ENCODE data around the gene BLOC1S4.
"Not testable (repeated sequence)": the region's sequence is repeated elsewhere in the genome, so short reads cannot be mapped to it uniquely, and the experiment has no call there.

Gene BLOC1S4, protein sequence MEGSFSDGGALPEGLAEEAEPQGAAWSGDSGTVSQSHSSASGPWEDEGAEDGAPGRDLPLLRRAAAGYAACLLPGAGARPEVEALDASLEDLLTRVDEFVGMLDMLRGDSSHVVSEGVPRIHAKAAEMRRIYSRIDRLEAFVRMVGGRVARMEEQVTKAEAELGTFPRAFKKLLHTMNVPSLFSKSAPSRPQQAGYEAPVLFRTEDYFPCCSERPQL

GRCh38 chr4:6716018-6716911, at the start of gene BLOC1S4:
TSS of gene BLOC1S4 (plus strand) at chr4:6716174. CDS start at chr4:6716210, 36 bp downstream.
- DNase-seq (ENCODE audit: low spot score), result peak; percentile 96
- in situ Hi-C loops (cut with MboI; ENCODE audit: low sequenced_read_pairs, unreplicated experiment), result loop anchor here (10.0 to 25.0 kb wide), 2 partner anchors 171 to 349 kb away; partner anchors contain the start of gene GRPEL1
- TF ChIP-seq, protein P1, sequence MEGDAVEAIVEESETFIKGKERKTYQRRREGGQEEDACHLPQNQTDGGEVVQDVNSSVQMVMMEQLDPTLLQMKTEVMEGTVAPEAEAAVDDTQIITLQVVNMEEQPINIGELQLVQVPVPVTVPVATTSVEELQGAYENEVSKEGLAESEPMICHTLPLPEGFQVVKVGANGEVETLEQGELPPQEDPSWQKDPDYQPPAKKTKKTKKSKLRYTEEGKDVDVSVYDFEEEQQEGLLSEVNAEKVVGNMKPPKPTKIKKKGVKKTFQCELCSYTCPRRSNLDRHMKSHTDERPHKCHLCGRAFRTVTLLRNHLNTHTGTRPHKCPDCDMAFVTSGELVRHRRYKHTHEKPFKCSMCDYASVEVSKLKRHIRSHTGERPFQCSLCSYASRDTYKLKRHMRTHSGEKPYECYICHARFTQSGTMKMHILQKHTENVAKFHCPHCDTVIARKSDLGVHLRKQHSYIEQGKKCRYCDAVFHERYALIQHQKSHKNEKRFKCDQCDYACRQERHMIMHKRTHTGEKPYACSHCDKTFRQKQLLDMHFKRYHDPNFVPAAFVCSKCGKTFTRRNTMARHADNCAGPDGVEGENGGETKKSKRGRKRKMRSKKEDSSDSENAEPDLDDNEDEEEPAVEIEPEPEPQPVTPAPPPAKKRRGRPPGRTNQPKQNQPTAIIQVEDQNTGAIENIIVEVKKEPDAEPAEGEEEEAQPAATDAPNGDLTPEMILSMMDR (IDR thresholded peaks at IDR 0.05; ENCODE audit: borderline replicate concordance, control extremely low read depth, extremely low read depth, insufficient read depth, missing control alignments), result no peak

GRCh38 chr4:6668391-6668790, 47.6 kb upstream of the BLOC1S4 start:
- in situ Hi-C loops (cut with MboI; ENCODE audit: low sequenced_read_pairs, unreplicated experiment), result no loop called here
- TF ChIP-seq, protein P1 (IDR thresholded peaks at IDR 0.05; ENCODE audit: borderline replicate concordance, control extremely low read depth, extremely low read depth, insufficient read depth, missing control alignments), result no peak
- DNase-seq (ENCODE audit: low spot score), result no peak

- TF ChIP-seq, protein P1 (IDR thresholded peaks at IDR 0.05; ENCODE audit: borderline replicate concordance, control extremely low read depth, extremely low read depth, insufficient read depth, missing control alignments), result no peak
- DNase-seq (ENCODE audit: low spot score), result no peak
- in situ Hi-C loops (cut with MboI; ENCODE audit: low sequenced_read_pairs, unreplicated experiment), result no loop called here
These were observed 44.3 kb upstream of the BLOC1S4 start for GRCh38 chr4:6671648-6672047.

GRCh38 chr4:6672131-6672530, 43.8 kb upstream of the BLOC1S4 start:
- DNase-seq (ENCODE audit: low spot score), result no peak
- TF ChIP-seq, protein P1 (IDR thresholded peaks at IDR 0.05; ENCODE audit: borderline replicate concordance, control extremely low read depth, extremely low read depth, insufficient read depth, missing control alignments), result no peak
- in situ Hi-C loops (cut with MboI; ENCODE audit: low sequenced_read_pairs, unreplicated experiment), result no loop called here

GRCh38 chr4:6672541-6673190, 43.3 kb upstream of the BLOC1S4 start:
- in situ Hi-C loops (cut with MboI; ENCODE audit: low sequenced_read_pairs, unreplicated experiment); DNase-seq (ENCODE audit: low spot score): not testable (repeated sequence)

DNA sequence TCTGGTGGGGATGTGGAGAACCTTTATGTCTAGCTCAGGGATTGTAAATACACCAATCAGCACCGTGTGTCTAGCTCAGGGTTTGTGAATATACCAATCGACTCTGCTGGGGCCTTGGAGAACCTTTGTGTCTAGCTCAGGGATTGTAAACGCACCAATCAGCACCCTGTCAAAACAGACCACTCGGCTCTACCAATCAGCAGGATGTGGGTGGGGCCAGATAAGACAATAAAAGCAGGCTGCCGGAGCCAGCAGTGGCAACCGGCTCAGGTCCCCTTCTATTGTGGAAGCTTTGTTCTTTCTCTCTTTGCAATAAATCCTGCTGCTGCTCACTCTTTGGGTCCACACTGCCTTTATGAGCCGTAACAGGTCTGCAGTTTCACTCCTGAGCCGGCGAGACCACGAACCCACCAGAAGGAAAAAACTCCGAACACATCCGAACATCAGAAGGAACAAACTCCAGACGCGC, 42.7 kb upstream of the BLOC1S4 start:
- in situ Hi-C loops (cut with MboI; ENCODE audit: low sequenced_read_pairs, unreplicated experiment); DNase-seq (ENCODE audit: low spot score): not testable (repeated sequence)

GRCh38 chr4:6673660-6674499, 42.1 kb upstream of the BLOC1S4 start:
- peak; percentile 97 for DNase-seq (ENCODE audit: low spot score)
- TF ChIP-seq, protein P1 (IDR thresholded peaks at IDR 0.05; ENCODE audit: borderline replicate concordance, control extremely low read depth, extremely low read depth, insufficient read depth, missing control alignments), result no peak
- in situ Hi-C loops (cut with MboI; ENCODE audit: low sequenced_read_pairs, unreplicated experiment), result no loop called here
